ENCODE results near the gene DSC2. TPM values are rescaled to one million over a fixed set of nuclear protein-coding genes. Genes with fewer than 3 reads are reported as not detected.

Gene DSC2
- total RNA-seq, 4 donors from 2014 or later: 14.5 to 113 (median 86.1) TPM

DNA sequence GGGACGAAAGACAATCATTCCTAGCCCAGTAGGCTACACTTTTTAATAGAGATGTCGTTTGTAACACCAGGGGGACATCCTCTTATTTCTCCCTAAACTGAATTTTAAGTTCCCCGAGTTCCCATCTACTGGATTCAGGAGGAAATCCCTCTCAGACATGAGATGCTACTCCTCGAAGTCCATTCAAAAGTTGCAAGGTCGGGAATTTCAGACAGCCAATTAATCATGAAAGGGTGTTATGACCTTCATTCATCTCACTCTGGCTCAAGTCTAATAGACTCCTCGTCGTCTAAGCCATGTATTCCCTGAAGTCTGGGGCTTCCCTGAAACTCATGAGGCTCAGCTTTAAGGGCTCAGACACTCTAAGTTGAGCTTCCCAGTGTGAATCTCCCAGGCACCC is 58.5 kb downstream of the DSC2 start:
- Histone ChIP-seq H3K36me3 (no peaks in the 10 kb centered on the region), H3K4me1 (peaks cover 0 to 26% (median 20%) of the 10 kb centered on the region in 4 donors), H3K4me3 (no peak overlapping the region), H3K27me3 (peaks cover 71% of the 10 kb centered on the region), H3K9me3 (no peaks in the 10 kb centered on the region), H3K27ac (no peak overlapping the region)
- DNase-seq: no peak
- in situ Hi-C loops (cut with MboI; ENCODE audit: low pct_ligation_motif_present in 1 of 4, low pct_unique_long_range_greater_than_20kb in 1 of 4, low sequenced_read_pairs in 3 of 4): no loop called here
- WGBS, 2 donors (ENCODE audit: low coverage in 1 of 2): 76 to 82% methylated on average over 4 to 7 of the region's 7 CpGs
- TF ChIP-seq POLR2A (IDR thresholded peaks at IDR 0.05) (no peak), EP300 (IDR thresholded peaks at IDR 0.05; ENCODE audit: low read depth) (no peak), CTCF (IDR thresholded peaks at IDR 0.05) (no peak), POLR2AphosphoS5 (IDR thresholded peaks at IDR 0.05) (no peak)
- intact Hi-C loops (cut with DNase I; ENCODE audit: low total_unique reads): no loop called here

- intact Hi-C loops (cut with DNase I; ENCODE audit: low total_unique reads) (no loop called here), in situ Hi-C loops (cut with MboI; ENCODE audit: low pct_ligation_motif_present in 1 of 4, low pct_unique_long_range_greater_than_20kb in 1 of 4, low sequenced_read_pairs in 3 of 4) (no loop called here)
- H3K4me1 ChIP-seq: peaks cover 0 to 26% (median 20%) of the 10 kb centered on the region in 4 donors
- peaks cover 82% of the 10 kb centered on the region for H3K27me3 ChIP-seq
- TF ChIP-seq EP300 (IDR thresholded peaks at IDR 0.05; ENCODE audit: low read depth): no peak
- no peak for TF ChIP-seq POLR2AphosphoS5 (IDR thresholded peaks at IDR 0.05)
- no peak for TF ChIP-seq POLR2A (IDR thresholded peaks at IDR 0.05)
- TF ChIP-seq CTCF (IDR thresholded peaks at IDR 0.05): no peak
- no peaks in the 10 kb centered on the region for H3K9me3 ChIP-seq
- H3K36me3 ChIP-seq: no peaks in the 10 kb centered on the region
- WGBS, 2 donors (ENCODE audit: low coverage in 1 of 2): 0 to 10% methylated on average over 8 to 70 of the region's 73 CpGs
- peak; percentile 23 for DNase-seq
- no peak within 1 kb of the TSS for H3K27ac ChIP-seq
- H3K4me3 ChIP-seq: peak within 1 kb of the TSS in 3 of 4 donors; percentile 11 to 42 (median 31)
Observed at GRCh38 chr18:31042406-31043181, 59.6 kb downstream of the DSC2 start, which contains the start of gene DSC3. DSC3 (minus strand) TSS chr18:31042742; CDS start chr18:31042660, 82 bp downstream.

GRCh38 chr18:31042084-31042405 is 60.2 kb downstream of the DSC2 start:
- H3K27me3 ChIP-seq: peaks cover 87% of the 10 kb centered on the region
- H3K9me3 ChIP-seq: no peaks in the 10 kb centered on the region
- TF ChIP-seq POLR2AphosphoS5 (IDR thresholded peaks at IDR 0.05) (no peak), POLR2A (IDR thresholded peaks at IDR 0.05) (no peak), EP300 (IDR thresholded peaks at IDR 0.05; ENCODE audit: low read depth) (no peak), CTCF (IDR thresholded peaks at IDR 0.05) (no peak)
- in situ Hi-C loops (cut with MboI; ENCODE audit: low pct_ligation_motif_present in 1 of 4, low pct_unique_long_range_greater_than_20kb in 1 of 4, low sequenced_read_pairs in 3 of 4) (no loop called here), intact Hi-C loops (cut with DNase I; ENCODE audit: low total_unique reads) (no loop called here)
- 17% methylated on average over 17 of the region's 17 CpGs; no CpG with 5 or more reads in 1 of the 2 donors for whole genome bisulfite sequencing, 2 donors (ENCODE audit: low coverage in 1 of 2)
- DNase-seq: no peak
- H3K27ac ChIP-seq: no peak overlapping the region
- peaks cover 0 to 26% (median 20%) of the 10 kb centered on the region in 4 donors for H3K4me1 ChIP-seq
- peak overlapping the region in 3 of 4 donors; percentile 8 to 42 (median 31) for H3K4me3 ChIP-seq
- H3K36me3 ChIP-seq: no peaks in the 10 kb centered on the region

DNA sequence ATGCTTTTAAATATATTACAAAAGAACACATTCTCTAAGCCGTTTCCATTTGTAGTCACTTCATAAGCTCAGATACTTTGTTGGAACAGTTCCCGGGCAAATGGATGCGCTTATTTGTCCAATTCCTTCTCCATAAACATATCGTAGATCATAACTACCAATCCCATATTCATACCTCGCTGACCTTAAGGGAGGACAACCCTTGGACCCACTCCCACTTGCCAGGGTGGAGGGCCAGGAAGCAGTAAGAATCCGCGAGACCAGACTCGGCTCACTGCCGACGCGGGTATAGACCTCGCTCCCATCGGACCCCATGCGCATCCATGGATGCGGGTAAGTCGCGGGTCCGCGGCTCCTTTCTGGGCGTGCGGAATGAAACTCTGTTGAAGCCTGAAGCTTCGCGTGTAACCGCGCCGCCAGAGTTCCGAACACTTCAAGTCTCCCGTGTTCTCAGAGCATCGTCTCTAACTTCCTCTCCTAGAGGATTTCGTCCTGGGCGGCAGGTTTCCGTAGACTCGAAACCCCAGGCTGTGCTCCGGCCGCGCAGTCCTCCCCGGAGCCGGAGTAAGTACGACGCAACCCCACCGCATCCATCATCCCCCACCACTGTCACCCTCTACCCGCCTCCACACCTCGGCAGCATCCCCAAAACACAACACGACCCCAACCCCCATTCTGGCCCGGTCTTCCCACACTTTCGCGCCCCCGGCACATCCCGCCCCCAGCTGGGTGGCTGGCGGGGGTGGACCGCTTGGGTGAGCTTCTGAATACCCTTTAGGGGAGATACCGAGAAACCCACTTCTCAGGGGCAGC is 60.7 kb downstream of the DSC2 start:
- Histone ChIP-seq H3K4me3 (peak overlapping the region in 3 of 4 donors; percentile 11 to 42 (median 31)), H3K4me1 (peaks cover 0 to 26% (median 20%) of the 10 kb centered on the region in 4 donors), H3K36me3 (no peaks in the 10 kb centered on the region), H3K27me3 (peaks cover 91% of the 10 kb centered on the region), H3K9me3 (no peaks in the 10 kb centered on the region), H3K27ac (no peak overlapping the region)
- TF ChIP-seq CTCF (IDR thresholded peaks at IDR 0.05) (no peak), EP300 (IDR thresholded peaks at IDR 0.05; ENCODE audit: low read depth) (no peak), POLR2A (IDR thresholded peaks at IDR 0.05) (no peak), POLR2AphosphoS5 (IDR thresholded peaks at IDR 0.05) (no peak)
- DNase-seq: peak; percentile 10
- 0 to 11% methylated on average over 3 to 49 of the region's 52 CpGs for WGBS, 2 donors (ENCODE audit: low coverage in 1 of 2)
- intact Hi-C loops (cut with DNase I; ENCODE audit: low total_unique reads): no loop called here
- in situ Hi-C loops (cut with MboI; ENCODE audit: low pct_ligation_motif_present in 1 of 4, low pct_unique_long_range_greater_than_20kb in 1 of 4, low sequenced_read_pairs in 3 of 4): no loop called here
